ENCODE data around the gene PIK3CB. TPM values are rescaled to one million over a fixed set of nuclear protein-coding genes. Genes with fewer than 3 reads are reported as not detected.
"Not testable (repeated sequence)": the region's sequence is repeated elsewhere in the genome, so short reads cannot be mapped to it uniquely, and the experiment has no call there.

The PIK3CB gene
- total RNA-seq, 1 experiment from 2014 or later: 73.9 TPM

GRCh38 chr3:138848696-138849095 is 14.0 kb upstream of the PIK3CB start:
- in situ Hi-C loops (cut with HindIII; ENCODE audit: low pct_unique_long_range_greater_than_20kb, low sequenced_read_pairs): no loop called here
- no TSS peak for BruUV-seq (replicated peaks)
- H3K36me3 ChIP-seq (ENCODE audit: control insufficient read depth, insufficient read depth, low read length): no peaks in the 10 kb centered on the region
- no peaks in the 10 kb centered on the region for H3K27me3 ChIP-seq (ENCODE audit: control insufficient read depth, insufficient read depth, low read length)
- no peak overlapping the region for H3K27ac ChIP-seq (ENCODE audit: low read length)
- ChIA-PET POLR2A (no interaction called here), CTCF (interaction anchor here (0.7 kb wide), 2 partner anchors 37 to 65 kb away, joined by 3 to 9 read pairs; no protein-coding TSS in a partner anchor)
- intact Hi-C loops (cut with micrococcal nuclease; ENCODE audit: unreplicated experiment): no loop called here
- H3K9me3 ChIP-seq (ENCODE audit: control insufficient read depth, insufficient read depth, low read depth, low read length): no peaks in the 10 kb centered on the region
- TF ChIP-seq SIN3A (IDR thresholded peaks at IDR 0.05; ENCODE audit: borderline replicate concordance, insufficient read depth, low read depth, low read length): no peak
- no peak for TF ChIP-seq TCF7L2 (IDR thresholded peaks at IDR 0.05; ENCODE audit: low read depth, low read length)
- no peak for TF ChIP-seq POLR2AphosphoS5 (IDR thresholded peaks at IDR 0.05; ENCODE audit: low read depth, low read length)
- TF ChIP-seq REST (IDR thresholded peaks at IDR 0.05; ENCODE audit: insufficient read depth in 1 of 2, low read depth in 2 of 2, low read length in 1 of 2): no peak
- TF ChIP-seq CTCF (IDR thresholded peaks at IDR 0.05): no peak
- ATAC-seq (no peak), DNase-seq (ENCODE audit: low read depth, low spot score) (no peak)
- no peaks in the 10 kb centered on the region for H3K4me1 ChIP-seq (ENCODE audit: control insufficient read depth, insufficient read depth, low read length)
- no peak overlapping the region for H3K4me3 ChIP-seq (ENCODE audit: low read depth in 2 of 2, low read length in 2 of 2)

GRCh38 chr3:138846824-138847223 is 12.1 kb upstream of the PIK3CB start:
- in situ Hi-C loops (cut with HindIII; ENCODE audit: low pct_unique_long_range_greater_than_20kb, low sequenced_read_pairs); BruUV-seq (replicated peaks); H3K27ac ChIP-seq (ENCODE audit: low read length); POLR2A ChIA-PET; intact Hi-C loops (cut with micrococcal nuclease; ENCODE audit: unreplicated experiment); CTCF ChIA-PET; ATAC-seq; H3K9me3 ChIP-seq (ENCODE audit: control insufficient read depth, insufficient read depth, low read depth, low read length); DNase-seq (ENCODE audit: low read depth, low spot score); H3K36me3 ChIP-seq (ENCODE audit: control insufficient read depth, insufficient read depth, low read length); H3K4me1 ChIP-seq (ENCODE audit: control insufficient read depth, insufficient read depth, low read length); H3K27me3 ChIP-seq (ENCODE audit: control insufficient read depth, insufficient read depth, low read length); H3K4me3 ChIP-seq (ENCODE audit: low read depth in 2 of 2, low read length in 2 of 2): not testable (repeated sequence)

GRCh38 chr3:138846262-138846791 is 11.6 kb upstream of the PIK3CB start:
- BruUV-seq (replicated peaks): no TSS peak
- Histone ChIP-seq H3K4me3 (ENCODE audit: low read depth in 2 of 2, low read length in 2 of 2) (no peak overlapping the region), H3K27ac (ENCODE audit: low read length) (no peak overlapping the region), H3K27me3 (ENCODE audit: control insufficient read depth, insufficient read depth, low read length) (no peaks in the 10 kb centered on the region), H3K36me3 (ENCODE audit: control insufficient read depth, insufficient read depth, low read length) (no peaks in the 10 kb centered on the region), H3K4me1 (ENCODE audit: control insufficient read depth, insufficient read depth, low read length) (no peaks in the 10 kb centered on the region), H3K9me3 (ENCODE audit: control insufficient read depth, insufficient read depth, low read depth, low read length) (no peaks in the 10 kb centered on the region)
- no peak for DNase-seq (ENCODE audit: low read depth, low spot score)
- ChIA-PET POLR2A (no interaction called here), CTCF (no interaction called here)
- intact Hi-C loops (cut with micrococcal nuclease; ENCODE audit: unreplicated experiment): no loop called here
- in situ Hi-C loops (cut with HindIII; ENCODE audit: low pct_unique_long_range_greater_than_20kb, low sequenced_read_pairs): no loop called here
- no peak for ATAC-seq
- TF ChIP-seq REST (IDR thresholded peaks at IDR 0.05; ENCODE audit: insufficient read depth in 1 of 2, low read depth in 2 of 2, low read length in 1 of 2) (no peak), POLR2AphosphoS5 (IDR thresholded peaks at IDR 0.05; ENCODE audit: low read depth, low read length) (no peak), TCF7L2 (IDR thresholded peaks at IDR 0.05; ENCODE audit: low read depth, low read length) (no peak), CTCF (IDR thresholded peaks at IDR 0.05) (no peak), SIN3A (IDR thresholded peaks at IDR 0.05; ENCODE audit: borderline replicate concordance, insufficient read depth, low read depth, low read length) (no peak)
